ENCODE data around the gene IGIP.

DNA sequence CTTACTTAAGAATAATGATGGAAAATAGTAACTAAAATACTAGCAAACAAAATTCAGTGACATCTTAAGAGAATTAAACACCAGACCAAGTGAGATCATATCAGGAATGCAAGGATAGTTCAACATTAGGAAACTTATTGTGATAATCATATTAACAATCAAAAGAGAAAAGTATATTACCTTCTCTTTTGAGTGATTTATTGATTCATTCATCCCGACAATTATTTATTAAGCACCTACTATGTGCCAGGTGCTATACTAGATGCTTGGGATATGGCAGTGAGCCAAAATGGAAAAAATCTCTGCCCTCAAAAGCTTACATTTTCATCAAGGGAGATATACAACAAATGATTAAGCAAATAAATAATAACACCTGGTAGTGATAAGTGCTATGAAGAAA, 35.5 kb upstream of the IGIP start:
- no peak for TF ChIP-seq TAF1 (IDR thresholded peaks at IDR 0.05; ENCODE audit: borderline replicate concordance, insufficient read depth, low read length)
- TF ChIP-seq POLR2AphosphoS5 (IDR thresholded peaks at IDR 0.05; ENCODE audit: low read depth, low read length), result no peak
- TF ChIP-seq, protein P1, sequence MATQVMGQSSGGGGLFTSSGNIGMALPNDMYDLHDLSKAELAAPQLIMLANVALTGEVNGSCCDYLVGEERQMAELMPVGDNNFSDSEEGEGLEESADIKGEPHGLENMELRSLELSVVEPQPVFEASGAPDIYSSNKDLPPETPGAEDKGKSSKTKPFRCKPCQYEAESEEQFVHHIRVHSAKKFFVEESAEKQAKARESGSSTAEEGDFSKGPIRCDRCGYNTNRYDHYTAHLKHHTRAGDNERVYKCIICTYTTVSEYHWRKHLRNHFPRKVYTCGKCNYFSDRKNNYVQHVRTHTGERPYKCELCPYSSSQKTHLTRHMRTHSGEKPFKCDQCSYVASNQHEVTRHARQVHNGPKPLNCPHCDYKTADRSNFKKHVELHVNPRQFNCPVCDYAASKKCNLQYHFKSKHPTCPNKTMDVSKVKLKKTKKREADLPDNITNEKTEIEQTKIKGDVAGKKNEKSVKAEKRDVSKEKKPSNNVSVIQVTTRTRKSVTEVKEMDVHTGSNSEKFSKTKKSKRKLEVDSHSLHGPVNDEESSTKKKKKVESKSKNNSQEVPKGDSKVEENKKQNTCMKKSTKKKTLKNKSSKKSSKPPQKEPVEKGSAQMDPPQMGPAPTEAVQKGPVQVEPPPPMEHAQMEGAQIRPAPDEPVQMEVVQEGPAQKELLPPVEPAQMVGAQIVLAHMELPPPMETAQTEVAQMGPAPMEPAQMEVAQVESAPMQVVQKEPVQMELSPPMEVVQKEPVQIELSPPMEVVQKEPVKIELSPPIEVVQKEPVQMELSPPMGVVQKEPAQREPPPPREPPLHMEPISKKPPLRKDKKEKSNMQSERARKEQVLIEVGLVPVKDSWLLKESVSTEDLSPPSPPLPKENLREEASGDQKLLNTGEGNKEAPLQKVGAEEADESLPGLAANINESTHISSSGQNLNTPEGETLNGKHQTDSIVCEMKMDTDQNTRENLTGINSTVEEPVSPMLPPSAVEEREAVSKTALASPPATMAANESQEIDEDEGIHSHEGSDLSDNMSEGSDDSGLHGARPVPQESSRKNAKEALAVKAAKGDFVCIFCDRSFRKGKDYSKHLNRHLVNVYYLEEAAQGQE (IDR thresholded peaks at IDR 0.05; ENCODE audit: insufficient read depth in 1 of 2, low read depth in 2 of 2, low read length in 2 of 2), result no peak
- TF ChIP-seq SIN3A (IDR thresholded peaks at IDR 0.05; ENCODE audit: borderline replicate concordance, insufficient read depth, low read length), result no peak
- no peak for TF ChIP-seq FOXP2 (optimal IDR thresholded peaks at IDR 0.05; ENCODE audit: borderline replicate concordance, extremely low read depth, extremely low read length, insufficient read depth)

All from PFSK-1 (cell line).